GM10266 (cell line): ENCODE measurements around the gene ZNF292.

ENCODE experiments used
- DNase-seq: peaks from one replicate; pipeline ENCODE4 v3.0.0; 2012; ENCODE audit errors: extremely low spot score
- CTCF ChIP-seq: IDR thresholded peaks from 2 replicates; pipeline ENCODE4 v1.5.1; 2012; ENCODE audit warnings: mild to moderate bottlenecking, low read depth; ENCODE audit not compliant: control insufficient read depth, insufficient read depth; ENCODE audit errors: missing control alignments

Gene ZNF292

DNA sequence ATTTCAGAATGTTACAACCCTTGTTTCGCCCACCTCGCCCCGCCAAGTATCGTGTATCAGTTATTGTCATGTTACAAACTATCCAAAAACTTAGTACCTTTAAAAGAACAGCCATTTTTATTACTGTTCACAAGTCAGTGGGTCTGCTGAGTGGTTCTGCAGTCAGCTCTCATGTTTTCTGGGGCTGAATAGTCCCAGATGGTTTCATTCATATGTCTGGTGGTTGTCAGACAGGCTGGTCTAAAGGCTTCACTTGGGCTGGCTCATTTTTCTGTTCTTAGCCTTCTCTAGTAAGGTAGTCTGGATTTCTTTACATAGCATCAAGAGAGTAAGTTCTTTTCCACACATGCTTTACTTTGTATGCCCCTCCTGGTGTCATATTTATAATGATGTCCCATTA lies 8.6 kb downstream of the ZNF292 start:
- TF ChIP-seq CTCF: no peak
- no peak for DNase-seq

- TF ChIP-seq CTCF: no peak
Observed at GRCh38 chr6:87164506-87164905, 9.1 kb downstream of the ZNF292 start.

DNA sequence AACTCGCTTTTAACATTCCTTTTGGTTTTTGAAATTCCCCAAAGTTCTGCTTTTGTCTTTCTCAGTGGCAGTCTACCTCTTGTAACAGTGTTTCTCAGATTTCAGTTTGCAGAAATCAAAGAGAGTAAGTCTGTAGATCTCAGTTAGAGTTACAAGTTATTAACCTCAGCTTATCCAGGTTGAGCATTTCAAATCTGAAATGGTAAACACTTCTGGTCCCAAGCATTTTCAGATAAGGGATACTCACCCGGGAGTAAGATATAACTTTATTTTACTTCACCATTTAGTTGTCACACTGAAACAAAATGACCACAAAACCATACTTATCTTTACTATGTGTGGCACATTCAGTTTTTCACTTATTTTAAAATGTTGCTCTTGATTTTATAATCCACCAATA lies 9.8 kb downstream of the ZNF292 start:
- TF ChIP-seq CTCF: no peak
- no peak for DNase-seq

More at GRCh38 chr6:87164506-87164905, 9.1 kb downstream of the ZNF292 start:
- no peak for DNase-seq

DNA sequence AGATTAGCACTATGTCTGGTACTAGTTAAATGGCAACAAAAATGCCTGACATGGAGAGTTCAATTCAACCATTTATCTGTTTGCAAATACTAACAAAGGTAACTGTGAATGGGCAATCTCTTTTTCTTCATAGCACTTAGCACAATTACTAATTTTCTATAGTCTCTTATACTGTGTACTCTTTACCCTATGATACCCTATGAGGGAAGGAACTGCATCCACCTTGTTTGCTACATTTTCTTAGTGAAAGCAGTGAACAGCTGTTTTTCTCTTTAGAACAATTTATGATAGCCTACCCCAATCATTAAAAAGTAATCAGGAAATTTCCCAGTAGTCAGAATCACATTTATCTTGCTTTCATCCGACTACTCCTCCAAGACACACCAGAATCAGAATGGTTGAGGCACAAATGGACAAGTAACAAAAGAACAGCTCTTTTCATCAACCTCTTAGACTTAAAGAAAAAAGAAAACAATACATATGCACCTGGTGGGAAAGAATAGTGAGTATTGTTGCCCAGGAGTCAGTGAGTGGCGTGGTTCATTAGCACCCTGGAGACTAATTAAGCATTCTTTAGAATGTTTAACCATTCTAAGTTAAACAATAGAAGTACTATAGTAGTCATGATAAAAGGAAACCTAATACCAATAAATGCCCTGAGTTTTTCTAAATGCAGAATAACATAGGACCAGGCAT lies 16.7 kb downstream of the ZNF292 start:
- TF ChIP-seq CTCF: no peak
- no peak for DNase-seq

DNA sequence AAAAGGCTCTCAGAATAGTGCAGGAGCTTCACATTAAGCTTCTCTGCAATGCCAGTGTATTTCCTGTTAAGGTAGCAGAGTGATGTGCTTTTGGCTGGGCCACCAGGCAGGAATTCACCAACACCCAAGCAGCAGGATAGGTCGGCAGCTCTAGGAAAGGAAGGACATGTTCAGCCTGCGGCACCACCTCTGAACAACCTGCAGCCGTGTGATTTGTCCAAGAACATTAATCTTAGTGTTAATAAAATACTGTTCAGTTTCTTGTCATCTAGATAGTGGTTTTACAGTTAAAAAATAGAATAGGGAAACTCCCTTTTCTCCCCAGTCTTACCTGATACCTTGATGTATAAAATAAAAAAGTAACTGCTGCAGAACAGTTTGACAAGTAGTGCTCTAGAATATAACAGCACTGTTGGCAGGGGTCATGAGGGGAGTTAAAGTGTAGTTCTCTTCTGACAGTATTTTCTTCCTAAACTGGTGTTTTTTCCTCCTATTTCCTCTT lies 18.8 kb downstream of the ZNF292 start:
- DNase-seq: no peak
- no peak for TF ChIP-seq CTCF

GRCh38 chr6:87176493-87176892 lies 21.1 kb downstream of the ZNF292 start:
- TF ChIP-seq CTCF: no peak
- DNase-seq: no peak

- no peak for DNase-seq
- no peak for TF ChIP-seq CTCF
Observed at GRCh38 chr6:87180105-87180728, 24.9 kb downstream of the ZNF292 start.
